IMR-90 (cell line): Measurements from ENCODE around the gene GMNC. TPM values are rescaled to one million over a fixed set of nuclear protein-coding genes. Genes with fewer than 3 reads are reported as not detected.

Experiments
- ATAC-seq: fragments of 200-7000 bp; cut with Tn5 transposase; 2 replicates; pipeline ENCODE4 v1.9.1; 2020; ENCODE audit warnings: low read depth, mild to moderate bottlenecking, moderate library complexity
- BruUV-seq: library from RNA; stranded (reverse); fragments of 400-500 nt; replicated peaks from 2 replicates; lab custom pipeline; 2021; lab: Mats Ljungman, UMichigan
- CTCF ChIA-PET: fragments of 300-600 bp; formaldehyde crosslinking; extraction: SDS; loops from one replicate; lab custom pipeline; 2021; ENCODE audit warnings: antibody characterized with exemption; lab: Yijun Ruan, JAX
- POLR2A ChIA-PET: fragments of 300-600 bp; sonication (Branson Sonifier 250); formaldehyde crosslinking; loops from one replicate; lab custom pipeline; 2022; ENCODE audit warnings: antibody characterized with exemption; ENCODE audit not compliant: unreplicated experiment; lab: Charles Lee
- DNase-seq: peaks from one replicate; pipeline ENCODE4 v3.0.0; 2013
- H2AFZ ChIP-seq: replicated peaks from 2 replicates; pipeline ENCODE3; 2013; ENCODE audit warnings: low read length, mild to moderate bottlenecking; ENCODE audit not compliant: poor library complexity
- H2AK5ac ChIP-seq: 2 replicates; pipeline ENCODE4 v1.6.1; 2013; ENCODE audit warnings: low read depth, low read length, inconsistent platforms
- H2AK9ac ChIP-seq: replicated peaks from 2 replicates; pipeline ENCODE3; 2013; ENCODE audit warnings: mild to moderate bottlenecking, low read depth, low read length, moderate library complexity; ENCODE audit not compliant: poor library complexity
- H2BK120ac ChIP-seq: 2 replicates; pipeline ENCODE4 v1.6.1; 2013; ENCODE audit warnings: low read depth, low read length, inconsistent platforms
- H2BK15ac ChIP-seq: 3 replicates; pipeline ENCODE4 v1.6.1; 2013; ENCODE audit warnings: low read depth, low read length, inconsistent platforms
- H2BK20ac ChIP-seq: 2 replicates; pipeline ENCODE4 v1.6.1; 2013; ENCODE audit warnings: low read depth, mild to moderate bottlenecking, inconsistent platforms, low read length, moderate library complexity
- H2BK5ac ChIP-seq: 2 replicates; pipeline ENCODE4 v1.6.1; 2013; ENCODE audit warnings: mild to moderate bottlenecking, low read depth, low read length, inconsistent platforms; ENCODE audit not compliant: poor library complexity, severe bottlenecking
- H3K14ac ChIP-seq: replicated peaks from 2 replicates; pipeline ENCODE4 v1.6.1; 2013; ENCODE audit warnings: low read depth, low read length, inconsistent platforms
- H3K18ac ChIP-seq: 2 replicates; pipeline ENCODE4 v1.6.1; 2013; ENCODE audit warnings: low read depth, low read length, control low read depth
- H3K23ac ChIP-seq: 2 replicates; pipeline ENCODE4 v1.6.1; 2013; ENCODE audit warnings: low read depth, low read length, inconsistent platforms
- H3K27ac ChIP-seq: 2 replicates; pipeline ENCODE4 v1.5.1; 2013; ENCODE audit warnings: mild to moderate bottlenecking, control low read depth, low read length; ENCODE audit not compliant: insufficient read depth
- H3K27me3 ChIP-seq: 2 replicates; pipeline ENCODE4 v1.6.1; 2013; ENCODE audit warnings: low read length; ENCODE audit not compliant: control insufficient read depth, insufficient read depth
- H3K36me3 ChIP-seq: 2 replicates; pipeline ENCODE4 v1.6.1; 2013; ENCODE audit warnings: low read length, mixed read lengths; ENCODE audit not compliant: control insufficient read depth, insufficient read depth
- H3K4ac ChIP-seq: 2 replicates; pipeline ENCODE4 v1.6.1; 2013; ENCODE audit warnings: low read depth, low read length, inconsistent platforms
- H3K4me1 ChIP-seq: 2 replicates; pipeline ENCODE4 v1.6.1; 2013; ENCODE audit warnings: low read length, mixed read lengths; ENCODE audit not compliant: control insufficient read depth, insufficient read depth
- H3K4me2 ChIP-seq: 2 replicates; pipeline ENCODE4 v1.6.1; 2013; ENCODE audit warnings: low read depth, mild to moderate bottlenecking, control low read depth, low read length, moderate library complexity
- H3K4me3 ChIP-seq: 2 replicates; pipeline ENCODE4 v1.5.1; 2013; ENCODE audit warnings: low read depth, mild to moderate bottlenecking, control low read depth, low read length, moderate library complexity; ENCODE audit not compliant: insufficient read depth
- H3K56ac ChIP-seq: 2 replicates; pipeline ENCODE4 v1.6.1; 2013; ENCODE audit warnings: low read length, inconsistent platforms; ENCODE audit not compliant: insufficient read depth; ENCODE audit errors: extremely low read depth
- H3K79me1 ChIP-seq, 2 experiments: 2 replicates each; pipeline ENCODE4 v1.6.1; 2013; ENCODE audit warnings: low read length in 2 of 2, inconsistent platforms in 1 of 2, low read depth in 1 of 2
- H3K9ac ChIP-seq: 2 replicates; pipeline ENCODE4 v1.6.1; 2013; ENCODE audit warnings: low read depth, low read length, control low read depth
- H3K9me1 ChIP-seq: 2 replicates; pipeline ENCODE4 v1.6.1; 2013; ENCODE audit warnings: low read length, inconsistent platforms; ENCODE audit not compliant: insufficient read depth
- H3K9me3 ChIP-seq: 2 replicates; pipeline ENCODE4 v1.6.1; 2013; ENCODE audit warnings: low read length; ENCODE audit not compliant: control insufficient read depth, insufficient read depth
- H4K20me1 ChIP-seq: 2 replicates; pipeline ENCODE4 v1.6.1; 2013; ENCODE audit warnings: low read length, inconsistent platforms; ENCODE audit not compliant: insufficient read depth
- H4K5ac ChIP-seq: 2 replicates; pipeline ENCODE4 v1.6.1; 2013; ENCODE audit warnings: mild to moderate bottlenecking, low read depth, low read length, control low read depth
- H4K8ac ChIP-seq, 2 experiments: 2 replicates each; pipeline ENCODE4 v1.6.1; 2013; ENCODE audit warnings: low read depth in 2 of 2, low read length in 2 of 2, control low read depth in 1 of 2, inconsistent platforms in 1 of 2
- H4K91ac ChIP-seq: 2 replicates; pipeline ENCODE4 v1.6.1; 2013; ENCODE audit warnings: low read depth, low read length, inconsistent platforms; ENCODE audit not compliant: insufficient read depth
- BHLHE40 ChIP-seq: fragments of 150-350 bp; IDR thresholded peaks from 2 replicates; pipeline ENCODE4 v1.6.1; 2016; ENCODE audit warnings: mild to moderate bottlenecking, low read depth, low read length
- CHD1 ChIP-seq: IDR thresholded peaks from 2 replicates; pipeline ENCODE4 v1.6.1; 2012; ENCODE audit warnings: low read depth, low read length, improper control_type of control experiment
- ELK1 ChIP-seq: fragments of 150-350 bp; IDR thresholded peaks from 2 replicates; pipeline ENCODE4 v1.6.1; 2016; ENCODE audit warnings: low read depth, mild to moderate bottlenecking, low read length, moderate library complexity, borderline replicate concordance
- FOS ChIP-seq: fragments of 150-350 bp; IDR thresholded peaks from 2 replicates; pipeline ENCODE4 v1.6.1; 2016; ENCODE audit warnings: low read depth, low read length
- MXI1 ChIP-seq: IDR thresholded peaks from 2 replicates; pipeline ENCODE4 v1.6.1; 2012; ENCODE audit warnings: low read depth, mild to moderate bottlenecking, low read length, moderate library complexity, borderline replicate concordance
- NFE2L2 ChIP-seq: fragments of 150-350 bp; IDR thresholded peaks from 2 replicates; pipeline ENCODE4 v1.6.1; 2016; ENCODE audit warnings: low read depth, mild to moderate bottlenecking, low read length
- POLR2A ChIP-seq: IDR thresholded peaks from 2 replicates; pipeline ENCODE4 v1.6.1; 2012; ENCODE audit warnings: mild to moderate bottlenecking, low read depth, low read length
- RFX5 ChIP-seq: IDR thresholded peaks from 2 replicates; pipeline ENCODE4 v1.8.0; 2012; ENCODE audit warnings: low read depth, mild to moderate bottlenecking, low read length, moderate library complexity
- SMC3 ChIP-seq: fragments of 150-350 bp; IDR thresholded peaks from 2 replicates; pipeline ENCODE4 v1.6.1; 2016; ENCODE audit warnings: low read depth, mild to moderate bottlenecking, antibody characterized with exemption, low read length, moderate library complexity
- WGBS, 2 experiments: methylation state at CpG; one replicate each; pipeline versions ENCODE4 v1.1.5 to v1.1.7; 2013; ENCODE audit warnings: missing lambda C conversion rate in 2 of 2; ENCODE audit not compliant: insufficient read length in 1 of 2; ENCODE audit errors: extremely low coverage in 2 of 2; 5-methylcytosine and 5-hydroxymethylcytosine counted together
- dilution Hi-C: fragments of 300-500 bp; cut with HindIII; formaldehyde crosslinking; loops from one replicate; pipeline ENCODE4 v1.14.3; 2018; ENCODE audit warnings: low sequenced_read_pairs; ENCODE audit not compliant: unreplicated experiment
- in situ Hi-C: fragments of 300-500 bp; cut with MboI; formaldehyde crosslinking; loops from 3 replicates; pipeline ENCODE4 v1.14.3; 2019; ENCODE audit warnings: low sequenced_read_pairs, inconsistent platforms, mixed read lengths
- intact Hi-C: fragments of 100-400 bp; cut with micrococcal nuclease; formaldehyde crosslinking; loops from 2 replicates; pipeline ENCODE4 v1.10.0; 2022
- polyA plus RNA-seq, 3 experiments: library from polyadenylated mRNA; depleted of rRNA; stranded (reverse); fragments of >200 nt; gene quantifications; 2 replicates each; pipeline ENCODE4 v1.2.3, GENCODE V29; 2012; ENCODE audit warnings: low replicate concordance in 1 of 3
- total RNA-seq: library from RNA; depleted of rRNA; stranded (reverse); fragments of >200 nt; gene quantifications from 2 replicates; pipeline ENCODE4 v1.2.3, GENCODE V29; 2012
- TF ChIP-seq, protein P1 (sequence below): fragments of 150-350 bp; IDR thresholded peaks from 2 replicates; pipeline ENCODE4 v1.6.1; 2017; ENCODE audit warnings: mild to moderate bottlenecking, antibody characterized with exemption, low read length, low read depth

GMNC gene
- total and polyA plus RNA-seq, 2 of the 4 experiments (the other 2 are of a cell fraction) = 0.15 to 0.18 TPM

DNA sequence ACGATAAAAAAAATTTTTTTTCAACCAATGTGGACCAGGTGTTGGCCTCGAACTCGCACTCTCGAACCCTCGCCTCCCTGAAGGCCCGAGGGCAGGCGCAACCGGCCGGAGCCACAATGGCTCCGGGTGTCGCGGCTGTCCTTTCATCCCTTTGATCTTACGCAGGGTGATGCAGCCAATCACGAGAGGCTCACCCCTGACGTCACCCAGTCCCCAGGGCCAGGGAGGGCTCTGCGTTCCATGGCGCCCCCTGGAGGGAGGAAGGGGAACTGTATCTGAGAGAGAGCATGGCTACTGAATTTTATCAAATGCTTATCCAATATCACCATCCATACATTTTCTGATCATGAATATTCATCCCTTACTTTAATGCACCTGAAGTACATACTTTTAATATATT lies 15.4 kb upstream of the GMNC start:
- Histone ChIP-seq H3K27me3 (no peaks in the 10 kb centered on the region), H3K23ac (no peak overlapping the region), H3K4ac (no peak overlapping the region), H3K18ac (no peak overlapping the region), H3K9ac (no peak overlapping the region), H2AK9ac (no peak overlapping the region), H4K5ac (no peak overlapping the region), H3K4me2 (no peak overlapping the region), H3K36me3 (no peaks in the 10 kb centered on the region), H2AK5ac (no peak overlapping the region), H2BK20ac (no peak overlapping the region), H3K79me1 (no peaks in the 10 kb centered on the region), H2AFZ (no peak overlapping the region), H2BK5ac (no peak overlapping the region), H3K27ac (no peak overlapping the region), H2BK120ac (no peak overlapping the region), H3K9me1 (no peaks in the 10 kb centered on the region), H3K56ac (no peak overlapping the region), H3K4me1 (no peaks in the 10 kb centered on the region), H3K14ac (no peak overlapping the region), H3K9me3 (no peaks in the 10 kb centered on the region), H4K8ac (no peak overlapping the region), H3K4me3 (no peak overlapping the region), H4K91ac (no peak overlapping the region), H2BK15ac (no peak overlapping the region), H4K20me1 (no peaks in the 10 kb centered on the region)
- intact Hi-C loops = no loop called here
- DNase-seq (no peak), ATAC-seq (no peak)
- in situ Hi-C loops = no loop called here
- dilution Hi-C loops = no loop called here
- WGBS, 2 experiments = 100% methylated on average over 11 of the region's 17 CpGs; no CpG with 5 or more reads in 1 of the 2 experiments
- no TSS peak for BruUV-seq
- no peak for TF ChIP-seq CHD1
- no peak for TF ChIP-seq SMC3
- TF ChIP-seq POLR2A = no peak
- TF ChIP-seq BHLHE40 = no peak
- TF ChIP-seq FOS = no peak
- TF ChIP-seq MXI1 = no peak
- TF ChIP-seq ELK1 = no peak
- no peak for TF ChIP-seq NFE2L2
- no peak for TF ChIP-seq RFX5
- TF ChIP-seq, protein P1, sequence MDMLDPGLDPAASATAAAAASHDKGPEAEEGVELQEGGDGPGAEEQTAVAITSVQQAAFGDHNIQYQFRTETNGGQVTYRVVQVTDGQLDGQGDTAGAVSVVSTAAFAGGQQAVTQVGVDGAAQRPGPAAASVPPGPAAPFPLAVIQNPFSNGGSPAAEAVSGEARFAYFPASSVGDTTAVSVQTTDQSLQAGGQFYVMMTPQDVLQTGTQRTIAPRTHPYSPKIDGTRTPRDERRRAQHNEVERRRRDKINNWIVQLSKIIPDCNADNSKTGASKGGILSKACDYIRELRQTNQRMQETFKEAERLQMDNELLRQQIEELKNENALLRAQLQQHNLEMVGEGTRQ = no peak
- ChIA-PET POLR2A (no interaction called here), CTCF (no interaction called here)
